Tibial artery (tissue), 4 donors: Measurements from ENCODE around the gene PHLDB2.

Source experiments
- DNase-seq, 2 donors: peaks; one replicate each; pipeline ENCODE4 v3.0.0-alpha.2; 2019
- H3K27ac ChIP-seq, 2 donors: fragments of 200-600 bp; sonication (generic) in 1 of 2; 1 replicate in 1 of 2; 2 replicates in 1 of 2; pipeline ENCODE4 v1.5.1; 2018 to 2019; ENCODE audit warnings: mild to moderate bottlenecking in 1 of 2
- H3K27me3 ChIP-seq, 2 donors: fragments of 200-600 bp; sonication (generic) in 1 of 2; one replicate each; pipeline versions ENCODE4 v1.5.1 to v1.6.0; 2016 to 2019
- H3K36me3 ChIP-seq, 3 donors: fragments of 200-600 bp; sonication (generic) in 2 of 3; one replicate each; pipeline ENCODE4 v1.5.1; 2016 to 2019; ENCODE audit warnings: mild to moderate bottlenecking in 2 of 3
- H3K4me1 ChIP-seq, 4 donors: fragments of 200-600 bp; sonication (generic) in 2 of 4; 1 replicate in 3 of 4; 2 replicates in 1 of 4; pipeline ENCODE4 v1.5.1; 2016 to 2019
- H3K4me3 ChIP-seq, 2 donors: fragments of 200-600 bp; sonication (generic) in 1 of 2; 1 replicate in 1 of 2; 2 replicates in 1 of 2; pipeline ENCODE4 v1.5.1; 2018 to 2019; ENCODE audit warnings: mild to moderate bottlenecking in 2 of 2
- H3K9me3 ChIP-seq, 3 donors: fragments of 200-600 bp; sonication (generic) in 1 of 3; one replicate each; pipeline ENCODE4 v1.5.1; 2016 to 2019
- CTCF ChIP-seq, 2 experiments: fragments of 200-600 bp in 1 of 2; fragments of 450-650 bp in 1 of 2; IDR thresholded peaks; one replicate each; pipeline ENCODE4 v1.5.1; 2017 to 2019; ENCODE audit warnings: antibody characterized with exemption in 2 of 2, mild to moderate bottlenecking in 1 of 2, moderate library complexity in 1 of 2
- intact Hi-C: fragments of 100-400 bp; cut with DNase I; formaldehyde crosslinking; loops from one replicate; pipeline ENCODE4 v1.15.0; 2023; ENCODE audit warnings: low total_unique reads

Gene PHLDB2

GRCh38 chr3:111904376-111905241 lies 45.5 kb downstream of the PHLDB2 start:
- no peak for TF ChIP-seq CTCF (IDR thresholded peaks at IDR 0.05)
- Histone ChIP-seq H3K4me1 (peaks cover 0 to 88% (median 24%) of the 10 kb centered on the region in 4 donors), H3K4me3 (no peak overlapping the region), H3K27ac (peak overlapping the region in 1 of 2 donors; percentile 41), H3K9me3 (no peaks in the 10 kb centered on the region), H3K36me3 (peaks cover 0 to 12% (median 11%) of the 10 kb centered on the region in 3 donors), H3K27me3 (no peaks in the 10 kb centered on the region)
- intact Hi-C loops = no loop called here
- no peak for DNase-seq

GRCh38 chr3:111906656-111907055 lies 47.6 kb downstream of the PHLDB2 start:
- no peak overlapping the region for H3K27ac ChIP-seq
- no peak for DNase-seq

GRCh38 chr3:111907151-111907550 lies 48.1 kb downstream of the PHLDB2 start:
- no peak for DNase-seq
- Histone ChIP-seq H3K4me1 (peaks cover 0 to 100% (median 38%) of the 10 kb centered on the region in 4 donors), H3K4me3 (no peak overlapping the region), H3K9me3 (no peaks in the 10 kb centered on the region), H3K36me3 (peaks cover 0 to 12% (median 5%) of the 10 kb centered on the region in 3 donors), H3K27me3 (no peaks in the 10 kb centered on the region), H3K27ac (no peak overlapping the region)
- no peak for TF ChIP-seq CTCF (IDR thresholded peaks at IDR 0.05)
- intact Hi-C loops = no loop called here

More at GRCh38 chr3:111906656-111907055, 47.6 kb downstream of the PHLDB2 start:
- intact Hi-C loops = no loop called here
- H3K4me1 ChIP-seq = peaks cover 0 to 100% (median 38%) of the 10 kb centered on the region in 4 donors
- no peak for TF ChIP-seq CTCF (IDR thresholded peaks at IDR 0.05)
- H3K9me3 ChIP-seq = no peaks in the 10 kb centered on the region
- H3K4me3 ChIP-seq = no peak overlapping the region
- no peaks in the 10 kb centered on the region for H3K27me3 ChIP-seq
- peaks cover 0 to 12% (median 5%) of the 10 kb centered on the region in 3 donors for H3K36me3 ChIP-seq

GRCh38 chr3:111910806-111911205 lies 51.7 kb downstream of the PHLDB2 start:
- peak overlapping the region; percentile 20 to 59 for H3K27ac ChIP-seq
- H3K9me3 ChIP-seq = no peaks in the 10 kb centered on the region
- no peak for TF ChIP-seq CTCF (IDR thresholded peaks at IDR 0.05)
- intact Hi-C loops = loop anchor here (10.0 kb wide), 1 partner anchor 46 kb away; no protein-coding TSS in a partner anchor
- H3K27me3 ChIP-seq = no peaks in the 10 kb centered on the region
- peaks cover 0 to 92% (median 35%) of the 10 kb centered on the region in 4 donors for H3K4me1 ChIP-seq
- no peak for DNase-seq
- H3K36me3 ChIP-seq = peaks cover 16 to 26% (median 19%) of the 10 kb centered on the region in 3 donors
- no peak overlapping the region for H3K4me3 ChIP-seq

- H3K27me3 ChIP-seq = no peaks in the 10 kb centered on the region
- H3K27ac ChIP-seq = peak overlapping the region; percentile 14 to 59
- peaks cover 0 to 92% (median 37%) of the 10 kb centered on the region in 4 donors for H3K4me1 ChIP-seq
- intact Hi-C loops = loop anchor here (10.0 kb wide), 1 partner anchor 47 kb away; no protein-coding TSS in a partner anchor
- peaks cover 20 to 27% (median 24%) of the 10 kb centered on the region in 3 donors for H3K36me3 ChIP-seq
- no peak for TF ChIP-seq CTCF (IDR thresholded peaks at IDR 0.05)
- DNase-seq = no peak
- no peak overlapping the region for H3K4me3 ChIP-seq
- H3K9me3 ChIP-seq = no peaks in the 10 kb centered on the region
Observed at GRCh38 chr3:111911446-111911845, 52.4 kb downstream of the PHLDB2 start.
